Measurements from ENCODE around the gene SCGB1A1.

Gene SCGB1A1

DNA sequence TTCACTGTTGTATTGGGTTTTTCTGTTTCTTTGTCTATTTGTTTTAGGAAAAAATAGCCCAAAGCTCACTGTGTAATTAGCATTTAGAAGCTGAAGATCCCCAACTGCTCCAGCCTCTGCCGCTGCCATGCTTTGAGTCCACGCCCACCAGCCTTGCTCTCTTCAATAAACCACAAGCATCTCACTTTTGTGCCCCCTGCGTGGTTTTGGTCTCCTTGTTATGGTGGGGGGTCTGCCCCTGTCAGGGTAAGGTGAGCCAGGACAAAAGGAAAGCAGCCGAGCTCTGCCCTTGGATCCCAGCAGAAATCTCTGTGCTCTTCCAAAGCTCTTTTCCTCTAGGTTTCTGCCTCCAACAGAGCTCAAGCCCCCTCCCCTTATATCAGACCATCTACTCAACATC, 4.2 kb downstream of the SCGB1A1 start:
- TF ChIP-seq, protein P1, sequence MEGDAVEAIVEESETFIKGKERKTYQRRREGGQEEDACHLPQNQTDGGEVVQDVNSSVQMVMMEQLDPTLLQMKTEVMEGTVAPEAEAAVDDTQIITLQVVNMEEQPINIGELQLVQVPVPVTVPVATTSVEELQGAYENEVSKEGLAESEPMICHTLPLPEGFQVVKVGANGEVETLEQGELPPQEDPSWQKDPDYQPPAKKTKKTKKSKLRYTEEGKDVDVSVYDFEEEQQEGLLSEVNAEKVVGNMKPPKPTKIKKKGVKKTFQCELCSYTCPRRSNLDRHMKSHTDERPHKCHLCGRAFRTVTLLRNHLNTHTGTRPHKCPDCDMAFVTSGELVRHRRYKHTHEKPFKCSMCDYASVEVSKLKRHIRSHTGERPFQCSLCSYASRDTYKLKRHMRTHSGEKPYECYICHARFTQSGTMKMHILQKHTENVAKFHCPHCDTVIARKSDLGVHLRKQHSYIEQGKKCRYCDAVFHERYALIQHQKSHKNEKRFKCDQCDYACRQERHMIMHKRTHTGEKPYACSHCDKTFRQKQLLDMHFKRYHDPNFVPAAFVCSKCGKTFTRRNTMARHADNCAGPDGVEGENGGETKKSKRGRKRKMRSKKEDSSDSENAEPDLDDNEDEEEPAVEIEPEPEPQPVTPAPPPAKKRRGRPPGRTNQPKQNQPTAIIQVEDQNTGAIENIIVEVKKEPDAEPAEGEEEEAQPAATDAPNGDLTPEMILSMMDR (IDR thresholded peaks at IDR 0.05; ENCODE audit: low read depth, low read length), result no peak
- no peak for DNase-seq (ENCODE audit: extremely low read depth, low read depth)

GRCh38 chr11:62427630-62428233, 8.9 kb downstream of the SCGB1A1 start:
- TF ChIP-seq, protein P1 (IDR thresholded peaks at IDR 0.05; ENCODE audit: low read depth, low read length), result no peak
- no peak for DNase-seq (ENCODE audit: extremely low read depth, low read depth)

DNA sequence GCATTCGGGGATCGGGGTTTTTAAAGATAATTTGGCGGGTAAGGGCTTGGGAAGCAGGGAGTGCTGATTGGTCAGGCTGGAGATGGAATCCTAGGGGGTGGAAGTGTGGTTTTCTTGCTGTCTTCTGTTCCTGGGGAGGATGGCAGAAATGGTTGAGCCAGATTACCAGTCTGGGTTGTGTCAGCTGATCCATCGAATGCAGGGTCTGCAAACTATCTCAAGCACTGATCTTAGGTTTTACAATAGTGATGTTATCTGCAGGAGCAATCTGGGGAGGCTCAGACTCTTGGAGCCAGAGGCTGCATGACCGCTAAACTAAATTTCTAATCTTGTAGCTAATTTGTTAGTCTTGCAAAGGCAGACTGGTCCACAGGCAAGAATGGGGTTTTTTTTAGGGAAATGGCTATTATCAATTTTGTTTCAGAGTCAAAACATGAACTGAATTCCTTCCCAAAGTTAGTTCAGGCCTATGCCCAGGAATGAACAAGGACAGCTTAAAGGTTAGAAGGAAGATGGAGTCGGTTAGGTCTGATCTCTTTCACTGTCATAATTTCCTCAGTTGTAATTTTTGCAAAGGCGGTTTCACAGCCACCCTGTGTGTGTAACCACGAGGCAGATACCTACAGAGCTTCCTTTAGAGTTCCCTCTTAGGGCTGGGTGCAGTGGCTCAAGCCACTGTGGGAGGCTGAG, 10.2 kb downstream of the SCGB1A1 start:
- TF ChIP-seq, protein P1 (IDR thresholded peaks at IDR 0.05; ENCODE audit: low read depth, low read length), result no peak
- DNase-seq (ENCODE audit: extremely low read depth, low read depth), result no peak

DNA sequence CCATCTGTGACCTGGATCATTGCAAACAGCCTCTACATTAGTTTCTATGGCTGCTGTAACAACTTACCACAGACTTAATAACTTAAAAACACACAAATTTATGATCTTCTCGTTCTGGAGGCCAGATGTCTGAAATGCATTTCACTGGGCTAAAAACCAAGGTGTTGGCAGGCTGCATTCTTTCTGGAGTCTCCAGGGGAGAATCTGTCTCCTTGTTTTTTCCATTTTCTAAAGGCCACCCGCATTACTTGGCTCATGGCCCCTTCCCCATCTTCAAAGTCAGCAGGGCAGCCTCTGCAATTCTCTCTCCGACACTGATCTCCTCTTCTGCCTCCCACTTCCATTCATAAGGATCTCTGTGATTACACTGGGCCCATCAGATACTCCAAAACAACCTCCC, 11.6 kb downstream of the SCGB1A1 start:
- DNase-seq (ENCODE audit: extremely low read depth, low read depth), result no peak
- TF ChIP-seq, protein P1 (IDR thresholded peaks at IDR 0.05; ENCODE audit: low read depth, low read length), result no peak

DNA sequence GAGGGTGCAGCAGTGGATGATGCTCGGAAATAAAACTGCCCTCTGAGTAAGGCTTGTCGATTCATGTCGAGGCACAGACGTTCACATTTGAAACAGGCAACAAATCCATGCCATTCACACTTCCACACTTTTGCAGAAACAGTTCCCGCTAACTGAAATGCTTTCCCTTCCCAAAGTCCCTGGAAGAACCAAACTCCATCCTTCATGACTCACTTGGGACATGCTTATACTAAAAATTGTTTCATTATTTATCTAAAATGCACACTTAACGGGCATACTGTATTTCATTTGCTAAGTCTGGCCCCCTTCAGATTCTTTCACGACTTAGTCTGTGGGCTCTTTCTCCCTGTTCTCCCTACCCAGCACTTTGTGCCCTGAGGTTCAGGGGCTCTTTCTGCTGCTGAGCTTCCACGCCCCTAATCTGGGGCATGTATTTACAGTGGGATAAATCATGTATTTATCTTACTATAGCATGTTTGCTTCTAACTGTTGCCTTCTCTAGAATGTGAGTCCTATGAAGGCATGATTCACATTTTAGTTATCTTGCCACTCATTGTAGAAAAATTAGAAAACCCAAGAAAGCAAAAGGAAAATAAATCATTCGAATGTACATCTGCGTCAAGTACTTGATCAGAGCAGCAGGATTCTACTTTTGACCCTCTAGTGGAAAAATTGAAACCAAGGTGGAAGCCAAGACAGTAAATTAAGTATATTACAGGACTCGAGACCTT, 12.5 kb downstream of the SCGB1A1 start:
- TF ChIP-seq, protein P1 (IDR thresholded peaks at IDR 0.05; ENCODE audit: low read depth, low read length), result no peak
- DNase-seq (ENCODE audit: extremely low read depth, low read depth), result no peak

DNA sequence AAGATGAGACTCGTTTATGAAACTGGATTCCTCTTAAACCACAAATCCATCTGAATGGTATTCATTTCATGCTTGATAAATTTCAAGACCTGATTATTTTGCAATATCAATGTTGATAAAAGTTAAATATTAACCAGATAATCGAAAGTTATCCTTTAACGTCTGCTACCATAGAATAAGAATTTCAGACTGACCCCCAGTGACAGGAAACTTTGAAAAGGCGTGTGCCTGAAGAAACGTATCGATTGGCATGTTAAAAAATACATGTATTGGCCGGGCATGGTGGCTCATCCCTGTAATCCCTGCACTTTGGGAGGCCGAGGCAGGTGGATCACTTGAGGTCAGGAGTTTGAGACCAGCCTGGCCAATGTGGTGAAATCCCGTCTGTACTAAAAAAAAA, 13.9 kb downstream of the SCGB1A1 start:
- no peak for DNase-seq (ENCODE audit: extremely low read depth, low read depth)
- TF ChIP-seq, protein P1 (IDR thresholded peaks at IDR 0.05; ENCODE audit: low read depth, low read length), result no peak

Data from AG09319 (cell line).